DND-41 (cell line): ENCODE measurements around the gene FAM219A.

Source experiments
- ATAC-seq: fragments of 200-7000 bp; cut with Tn5 transposase; 3 replicates; pipeline ENCODE4 v1.9.1; 2021; ENCODE audit warnings: low read depth; ENCODE audit not compliant: insufficient read depth
- DNase-seq: peaks from one replicate; pipeline ENCODE4 v3.0.0-alpha.2; 2020
- H2AFZ ChIP-seq: 2 replicates; pipeline ENCODE4 v1.6.0; 2012; ENCODE audit warnings: low read depth, low read length
- H3K27ac ChIP-seq: 2 replicates; pipeline ENCODE4 v1.5.1; 2012; ENCODE audit warnings: low read length, inconsistent platforms
- H3K27me3 ChIP-seq: fragments of 200-600 bp; sonication (generic); 2 replicates; pipeline ENCODE4 v1.6.0; 2012; ENCODE audit warnings: low read length, mild to moderate bottlenecking, inconsistent platforms; ENCODE audit not compliant: insufficient read depth, poor library complexity
- H3K36me3 ChIP-seq: 2 replicates; pipeline ENCODE4 v1.5.1; 2012; ENCODE audit warnings: low read length, inconsistent platforms; ENCODE audit not compliant: insufficient read depth
- H3K4me1 ChIP-seq: 2 replicates; pipeline ENCODE4 v1.5.1; 2012; ENCODE audit warnings: mild to moderate bottlenecking, low read length; ENCODE audit not compliant: insufficient read depth
- H3K4me2 ChIP-seq: 2 replicates; pipeline ENCODE4 v1.6.0; 2012; ENCODE audit warnings: mild to moderate bottlenecking, moderate library complexity, low read length, inconsistent platforms; ENCODE audit not compliant: insufficient read depth
- H3K4me3 ChIP-seq, 2 experiments: fragments of 200-600 bp in 1 of 2; shearing (Covaris generic) in 1 of 2; 2 replicates each; pipeline ENCODE4 v1.5.1; 2012 to 2016; ENCODE audit warnings: inconsistent platforms in 2 of 2, low read length in 2 of 2, mild to moderate bottlenecking in 2 of 2, low read depth in 1 of 2, moderate library complexity in 1 of 2
- H3K79me2 ChIP-seq: 2 replicates; pipeline ENCODE4 v1.6.0; 2012; ENCODE audit warnings: low read length, inconsistent platforms; ENCODE audit not compliant: insufficient read depth
- H3K9ac ChIP-seq: 2 replicates; pipeline ENCODE4 v1.6.0; 2012; ENCODE audit warnings: low read depth, mild to moderate bottlenecking, inconsistent platforms, low read length, moderate library complexity
- H3K9me3 ChIP-seq: 2 replicates; pipeline ENCODE4 v1.5.1; 2012; ENCODE audit warnings: low read length, moderate library complexity, mild to moderate bottlenecking, inconsistent platforms; ENCODE audit not compliant: insufficient read depth, severe bottlenecking
- H4K20me1 ChIP-seq: 2 replicates; pipeline ENCODE4 v1.6.0; 2012; ENCODE audit warnings: low read length; ENCODE audit not compliant: insufficient read depth
- EZH2 ChIP-seq: IDR thresholded peaks from 3 replicates; pipeline ENCODE4 v1.6.1; 2012; ENCODE audit warnings: borderline replicate concordance, low read depth, mild to moderate bottlenecking, moderate library complexity, low read length, inconsistent platforms; ENCODE audit not compliant: severe bottlenecking
- TF ChIP-seq, protein P1 (sequence below): IDR thresholded peaks from 2 replicates; pipeline ENCODE4 v1.5.1; 2012; ENCODE audit warnings: borderline replicate concordance, low read length, moderate library complexity, mild to moderate bottlenecking; ENCODE audit not compliant: poor library complexity, severe bottlenecking; ENCODE audit errors: extremely low read depth

FAM219A gene

DNA sequence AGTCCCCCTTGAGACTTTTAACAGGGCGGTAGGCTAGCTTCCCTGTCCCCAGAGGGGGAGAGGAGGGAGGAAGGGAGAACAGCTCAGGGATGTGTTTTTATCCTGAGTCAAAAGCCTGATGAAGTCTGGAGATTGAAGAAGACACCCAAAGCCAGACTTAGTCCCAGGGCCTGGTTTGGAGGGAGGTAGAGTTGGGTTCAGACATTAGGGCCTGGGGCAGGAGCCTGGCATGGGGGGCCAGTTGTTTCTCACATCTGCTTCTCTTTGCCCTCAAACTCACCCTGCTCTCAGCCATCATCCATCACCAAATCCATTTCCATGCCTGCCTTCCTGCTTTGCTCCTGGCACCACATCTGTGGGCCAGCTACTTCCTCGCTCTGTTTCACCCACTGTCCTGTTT lies 84.6 kb downstream of the FAM219A start:
- Histone ChIP-seq H3K4me3 (no peak overlapping the region), H3K9me3 (no peaks in the 10 kb centered on the region), H3K36me3 (no peaks in the 10 kb centered on the region), H3K79me2 (no peaks in the 10 kb centered on the region), H4K20me1 (0 out of 2 replicates have a peak, but pooled peaks cover 7% of the 10 kb centered on the region), H3K4me1 (peaks cover 22% of the 10 kb centered on the region), H3K27me3 (no peaks in the 10 kb centered on the region), H3K9ac (no peak overlapping the region), H3K27ac (no peak overlapping the region), H3K4me2 (no peak overlapping the region), H2AFZ (no peak overlapping the region)
- no peak for DNase-seq
- ATAC-seq: no peak
- TF ChIP-seq, protein P1, sequence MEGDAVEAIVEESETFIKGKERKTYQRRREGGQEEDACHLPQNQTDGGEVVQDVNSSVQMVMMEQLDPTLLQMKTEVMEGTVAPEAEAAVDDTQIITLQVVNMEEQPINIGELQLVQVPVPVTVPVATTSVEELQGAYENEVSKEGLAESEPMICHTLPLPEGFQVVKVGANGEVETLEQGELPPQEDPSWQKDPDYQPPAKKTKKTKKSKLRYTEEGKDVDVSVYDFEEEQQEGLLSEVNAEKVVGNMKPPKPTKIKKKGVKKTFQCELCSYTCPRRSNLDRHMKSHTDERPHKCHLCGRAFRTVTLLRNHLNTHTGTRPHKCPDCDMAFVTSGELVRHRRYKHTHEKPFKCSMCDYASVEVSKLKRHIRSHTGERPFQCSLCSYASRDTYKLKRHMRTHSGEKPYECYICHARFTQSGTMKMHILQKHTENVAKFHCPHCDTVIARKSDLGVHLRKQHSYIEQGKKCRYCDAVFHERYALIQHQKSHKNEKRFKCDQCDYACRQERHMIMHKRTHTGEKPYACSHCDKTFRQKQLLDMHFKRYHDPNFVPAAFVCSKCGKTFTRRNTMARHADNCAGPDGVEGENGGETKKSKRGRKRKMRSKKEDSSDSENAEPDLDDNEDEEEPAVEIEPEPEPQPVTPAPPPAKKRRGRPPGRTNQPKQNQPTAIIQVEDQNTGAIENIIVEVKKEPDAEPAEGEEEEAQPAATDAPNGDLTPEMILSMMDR: no peak
- no peak for TF ChIP-seq EZH2

DNA sequence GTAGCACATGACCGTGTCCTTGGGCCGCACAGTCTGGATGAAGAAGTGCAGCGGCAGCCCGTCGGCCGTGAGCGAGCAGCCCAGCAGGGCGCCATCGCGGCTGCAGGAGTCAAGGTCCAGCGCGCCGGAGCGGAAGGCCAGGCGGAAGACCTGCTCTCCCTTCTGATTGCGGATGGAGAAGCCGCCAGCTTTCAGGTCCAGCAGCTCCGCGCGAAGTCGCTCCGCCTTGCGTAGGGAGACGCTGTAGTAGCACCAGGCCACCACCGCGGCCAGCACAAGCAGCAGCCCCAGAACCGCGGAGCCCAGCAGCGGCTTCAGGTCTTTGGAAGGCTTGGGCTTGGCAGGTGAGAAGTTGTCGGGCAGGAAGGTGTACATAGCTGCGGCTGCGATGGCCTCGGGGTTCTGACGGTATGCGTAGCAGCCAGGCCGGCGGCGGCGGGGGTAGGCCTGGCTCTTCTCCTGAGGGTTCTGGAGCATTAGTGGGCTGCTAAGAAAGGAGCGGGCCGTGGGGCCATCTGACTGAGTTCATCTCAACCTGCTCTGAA lies 85.8 kb downstream of the FAM219A start:
- Histone ChIP-seq H2AFZ (no peak overlapping the region), H3K27ac (no peak overlapping the region), H3K9me3 (no peaks in the 10 kb centered on the region), H4K20me1 (0 out of 2 replicates have a peak, but pooled peaks cover 7% of the 10 kb centered on the region), H3K4me2 (no peak overlapping the region), H3K36me3 (no peaks in the 10 kb centered on the region), H3K27me3 (no peaks in the 10 kb centered on the region), H3K9ac (no peak overlapping the region), H3K4me3 (no peak overlapping the region), H3K79me2 (no peaks in the 10 kb centered on the region), H3K4me1 (peaks cover 22% of the 10 kb centered on the region)
- no peak for ATAC-seq
- no peak for DNase-seq
- TF ChIP-seq EZH2: no peak
- TF ChIP-seq, protein P1: no peak

DNA sequence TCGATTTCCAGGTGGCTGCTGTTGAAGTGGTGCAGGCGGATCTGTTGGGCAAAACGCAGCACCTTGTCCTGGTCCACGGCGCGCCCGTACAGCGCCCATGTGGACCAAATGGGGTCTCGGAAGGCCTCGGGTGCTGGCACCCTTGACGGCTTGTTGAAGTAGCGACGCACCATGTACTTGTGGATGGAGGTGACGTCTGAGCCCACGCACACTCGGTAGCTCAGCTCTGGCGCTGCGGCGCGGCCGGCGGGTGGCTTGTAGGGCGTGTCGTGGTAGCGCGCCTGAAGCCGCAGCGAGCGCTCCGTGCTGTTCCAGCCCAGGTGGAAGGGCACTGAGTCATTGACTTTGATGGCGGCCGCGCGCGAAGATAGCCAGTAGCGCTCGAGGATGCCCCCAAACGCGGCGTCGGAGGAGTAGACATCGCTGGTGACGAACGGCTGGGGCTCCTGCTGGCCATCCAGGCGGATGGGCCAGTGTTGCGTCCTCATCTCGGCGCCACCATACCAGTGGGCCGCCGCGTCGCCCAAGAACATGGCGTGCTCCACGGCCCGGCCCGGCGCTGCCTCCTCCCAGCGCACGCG lies 86.4 kb downstream of the FAM219A start:
- no peak for DNase-seq
- H3K4me2 ChIP-seq: no peak overlapping the region

More for the DNA sequence above, 86.4 kb downstream of the FAM219A start:
- 0 out of 2 replicates have a peak, but pooled peaks cover 7% of the 10 kb centered on the region for H4K20me1 ChIP-seq
- H3K4me1 ChIP-seq: peaks cover 17% of the 10 kb centered on the region
- H3K79me2 ChIP-seq: no peaks in the 10 kb centered on the region
- no peaks in the 10 kb centered on the region for H3K36me3 ChIP-seq
- ATAC-seq: no peak
- no peak overlapping the region for H2AFZ ChIP-seq
- no peak overlapping the region for H3K27ac ChIP-seq
- TF ChIP-seq, protein P1: no peak
- no peak for TF ChIP-seq EZH2
- H3K9ac ChIP-seq: no peak overlapping the region
- no peak overlapping the region for H3K4me3 ChIP-seq
- no peaks in the 10 kb centered on the region for H3K9me3 ChIP-seq
- no peaks in the 10 kb centered on the region for H3K27me3 ChIP-seq
